Jurkat, Clone E6-1 (cell line): ENCODE results near the gene HOXB5.

Experiments used
- DNase-seq: peaks from one replicate; pipeline ENCODE4 v3.0.0-alpha.2; 2011; ENCODE audit warnings: low read depth, low spot score
- H3K4me3 ChIP-seq: 2 replicates; pipeline ENCODE4 v1.5.1; 2011; ENCODE audit warnings: mild to moderate bottlenecking, low read length, control low read depth, moderate library complexity

HOXB5 gene

GRCh38 chr17:48567646-48568354 lies 25.8 kb downstream of the HOXB5 start:
- no peak for DNase-seq
- no peak overlapping the region for H3K4me3 ChIP-seq

DNA sequence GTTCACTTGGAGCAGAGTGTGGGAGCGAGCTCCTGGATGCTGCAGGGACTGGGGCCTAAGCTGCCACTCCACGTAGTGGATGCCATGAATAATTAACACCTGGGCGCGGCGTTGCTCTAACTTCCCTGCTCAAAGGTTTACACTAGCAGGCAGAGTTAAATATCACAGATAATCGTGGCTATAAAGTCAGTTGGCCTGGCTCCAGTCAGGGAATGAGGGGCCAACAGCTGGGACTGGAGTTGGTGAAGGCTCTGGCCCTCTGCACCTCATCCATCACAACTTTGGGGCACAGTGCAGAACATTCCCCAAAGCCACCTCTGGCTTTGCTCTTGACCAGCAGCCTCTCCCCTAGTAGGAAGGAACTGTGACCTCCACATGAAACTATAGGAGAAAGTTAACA lies 26.4 kb downstream of the HOXB5 start:
- no peak for DNase-seq
- no peak overlapping the region for H3K4me3 ChIP-seq

DNA sequence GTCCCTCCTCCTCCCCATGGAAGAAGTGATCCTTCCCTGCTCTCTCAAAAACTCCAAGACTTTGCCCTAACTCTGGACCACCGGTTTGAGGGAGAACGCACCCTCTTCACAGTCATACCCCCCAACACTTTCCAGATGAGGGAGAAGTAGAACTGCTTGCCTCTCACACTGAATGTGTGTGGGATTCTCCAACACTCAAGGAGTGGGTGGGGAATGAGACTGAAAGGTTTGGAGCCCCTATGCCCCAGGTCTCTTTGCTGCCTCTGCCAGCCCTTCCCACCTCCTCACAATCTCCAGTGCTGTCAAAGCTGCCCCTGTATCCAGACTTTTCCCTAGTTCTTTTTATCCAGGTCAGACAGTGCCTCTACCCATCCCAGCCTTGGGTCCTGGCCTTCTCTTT lies 26.9 kb downstream of the HOXB5 start:
- H3K4me3 ChIP-seq = no peak overlapping the region
- DNase-seq = no peak

DNA sequence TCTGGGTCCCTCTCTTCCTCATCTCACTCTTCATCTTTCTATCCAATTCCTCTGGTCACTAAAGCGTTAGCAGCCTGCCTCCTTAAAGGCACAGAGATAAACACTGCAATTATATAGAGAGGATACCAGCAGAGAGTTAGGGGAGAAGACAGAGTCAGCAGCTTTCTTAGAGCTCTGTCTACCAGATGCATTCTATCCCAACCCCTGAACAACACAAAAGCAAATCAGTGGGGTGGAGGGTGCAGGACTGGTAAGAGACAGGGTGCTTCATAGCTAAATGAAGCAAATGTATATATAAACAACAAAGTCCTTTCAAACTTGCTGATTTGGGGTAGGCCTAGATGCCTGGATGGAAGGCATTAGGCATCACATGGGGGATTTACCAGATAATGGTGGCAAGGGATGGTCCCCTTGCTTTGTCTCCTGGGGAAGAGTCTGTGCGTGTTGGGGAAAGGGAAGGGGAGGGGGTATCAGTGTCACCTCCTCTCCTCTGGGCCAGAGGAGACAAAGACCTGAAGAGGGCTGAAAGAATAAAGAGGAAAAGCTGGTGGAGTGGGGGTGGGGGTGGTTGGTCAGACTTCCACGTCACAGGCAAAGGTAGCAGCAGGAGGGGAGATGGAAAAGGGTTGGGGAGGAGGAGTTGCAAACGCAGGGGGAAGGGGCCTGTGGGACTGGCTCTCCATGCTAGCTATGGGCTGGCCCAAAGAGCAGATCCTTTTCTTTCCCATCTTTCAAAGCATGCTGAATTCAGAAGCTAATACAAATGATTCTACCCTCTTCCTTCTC lies 27.5 kb downstream of the HOXB5 start:
- no peak for DNase-seq
- no peak overlapping the region for H3K4me3 ChIP-seq

DNA sequence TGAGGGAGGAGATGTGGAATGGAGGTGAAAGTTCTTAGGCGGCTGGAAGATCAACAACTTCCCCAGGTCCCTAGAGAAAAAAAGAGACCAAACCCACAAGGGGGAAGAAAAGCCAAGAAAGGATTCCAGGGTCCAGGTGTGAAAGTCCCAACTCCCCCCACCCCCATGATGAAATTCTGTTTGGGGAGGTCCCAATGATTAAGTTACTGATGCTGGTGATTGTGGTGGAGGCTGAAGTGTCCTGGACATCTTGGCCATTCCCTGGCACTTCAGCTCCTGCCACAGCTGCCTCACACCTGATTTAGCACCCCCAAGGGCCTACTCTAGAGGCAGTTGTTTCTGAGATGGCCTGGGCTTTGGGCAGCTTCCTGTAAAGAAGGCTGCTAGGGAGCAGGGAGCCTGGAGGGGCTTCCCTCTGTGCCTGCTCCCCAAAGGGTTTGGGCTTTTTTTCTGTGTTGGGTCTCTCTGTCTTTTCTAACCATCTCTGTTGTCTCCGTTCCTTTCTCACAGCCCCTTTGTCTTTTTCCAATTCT lies 28.5 kb downstream of the HOXB5 start:
- H3K4me3 ChIP-seq = peak overlapping the region; percentile 51
- DNase-seq = no peak

DNA sequence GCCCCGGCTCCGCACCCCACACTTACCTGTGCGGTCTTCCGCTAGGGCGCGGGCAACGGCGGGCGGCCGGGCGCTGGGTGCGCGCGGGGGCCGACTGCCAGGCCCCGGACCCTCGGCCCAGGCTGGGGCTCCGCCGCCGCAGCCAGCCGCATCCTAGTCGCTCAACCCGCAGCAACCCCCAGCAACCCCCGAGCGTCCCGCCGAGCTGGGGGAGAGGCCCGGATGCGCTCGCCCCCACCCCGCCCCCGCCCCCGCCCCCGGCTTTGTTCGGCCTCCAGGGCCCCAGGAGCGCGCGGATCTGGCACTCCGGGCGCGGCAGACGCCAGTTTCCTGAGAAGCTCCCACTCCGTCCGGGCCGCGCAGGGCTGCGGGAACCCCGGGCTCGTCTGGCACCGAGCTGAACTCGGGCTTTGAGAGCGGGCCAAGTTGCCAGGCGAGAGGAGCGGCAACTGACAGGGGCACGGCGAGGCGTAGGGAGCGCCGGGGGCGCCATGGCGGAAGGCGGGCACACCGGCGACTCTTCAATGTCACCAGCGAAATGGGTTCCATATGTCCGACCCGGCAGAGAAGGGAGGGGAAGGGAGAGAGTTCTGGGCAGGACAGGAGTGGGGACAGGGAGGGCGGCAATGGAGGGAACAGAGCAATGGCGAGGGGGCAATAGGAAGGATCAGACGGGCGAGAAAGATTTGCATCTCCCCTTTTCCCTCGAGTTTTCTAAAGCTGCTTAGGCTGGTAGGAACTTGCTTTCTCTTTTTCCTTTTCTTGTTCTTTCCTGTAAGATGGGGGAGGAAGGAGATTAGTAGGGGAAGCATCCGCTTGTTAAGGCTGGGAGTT lies 29.2 kb downstream of the HOXB5 start:
- H3K4me3 ChIP-seq = peak overlapping the region; percentile 51
- no peak for DNase-seq

DNA sequence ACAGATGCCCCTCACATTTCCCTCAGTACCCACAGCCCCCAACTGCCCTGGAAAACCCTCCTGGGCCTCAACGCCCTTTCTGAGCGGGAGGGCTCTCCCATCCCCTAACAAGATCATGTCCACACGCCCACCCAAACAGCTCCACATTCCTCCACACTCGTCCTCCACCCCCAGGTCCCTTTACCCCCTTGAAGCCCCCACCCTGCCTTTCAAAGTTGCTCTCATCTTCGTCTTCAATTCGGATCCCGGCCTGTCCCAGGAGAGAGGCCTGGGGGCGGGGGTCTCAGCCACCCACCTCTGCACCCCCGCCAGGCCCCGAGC lies 29.8 kb downstream of the HOXB5 start:
- H3K4me3 ChIP-seq = peak overlapping the region; percentile 51
- DNase-seq = no peak

DNA sequence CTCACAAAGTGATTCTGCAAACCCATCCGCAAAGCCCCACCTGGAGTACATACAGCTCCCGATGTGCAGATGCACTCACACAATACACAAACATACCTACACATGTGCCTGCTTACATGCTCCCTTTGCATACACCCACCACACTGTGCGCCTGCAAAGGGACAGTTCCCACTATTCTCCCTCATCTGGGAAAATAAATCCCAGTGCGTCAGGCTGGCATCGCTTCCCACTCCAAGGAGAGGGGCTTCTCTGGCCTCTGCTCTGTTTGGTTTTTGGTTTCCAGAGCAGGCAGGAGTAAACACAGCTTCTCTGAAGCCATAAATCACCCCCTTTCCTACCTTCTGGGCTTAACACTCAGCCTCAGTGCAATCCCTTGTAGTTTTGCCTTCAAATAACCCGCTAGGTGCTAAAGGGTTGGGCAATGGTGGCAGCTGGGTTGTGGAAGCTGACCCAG lies 30.2 kb downstream of the HOXB5 start:
- no peak for DNase-seq
- H3K4me3 ChIP-seq = peak overlapping the region; percentile 51

DNA sequence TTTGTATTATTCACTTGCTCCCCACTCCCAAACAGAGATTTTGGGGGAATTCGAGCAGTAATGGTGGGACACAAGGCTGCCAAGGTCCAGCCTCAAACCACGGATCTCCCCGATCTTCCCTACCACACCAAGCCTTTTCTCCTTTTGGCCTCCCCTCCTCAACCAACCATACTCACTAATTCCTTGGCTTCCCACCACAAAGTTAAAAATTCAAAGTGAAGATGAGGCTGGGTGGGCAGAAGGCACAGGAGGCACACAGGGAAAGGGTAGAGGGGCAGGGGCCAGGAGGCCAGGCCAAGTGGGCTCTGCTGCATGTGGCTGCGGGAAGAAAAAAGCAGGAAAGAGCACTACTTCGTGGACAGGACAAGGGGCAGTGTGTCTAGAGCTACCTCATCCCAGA lies 30.6 kb downstream of the HOXB5 start:
- DNase-seq = no peak
- H3K4me3 ChIP-seq = peak overlapping the region; percentile 51; the same call in 1 of the 2 replicates

- H3K4me3 ChIP-seq = no peak overlapping the region
- DNase-seq = peak; percentile 47
Observed at GRCh38 chr17:48561884-48562810, 31.4 kb downstream of the HOXB5 start.

GRCh38 chr17:48559840-48560817 lies 33.5 kb downstream of the HOXB5 start:
- no peak overlapping the region for H3K4me3 ChIP-seq
- DNase-seq = no peak

GRCh38 chr17:48559122-48559839 lies 34.3 kb downstream of the HOXB5 start:
- DNase-seq = no peak
- H3K4me3 ChIP-seq = no peak overlapping the region

- no peak overlapping the region for H3K4me3 ChIP-seq
- DNase-seq = no peak
Observed at GRCh38 chr17:48558831-48559121, 34.8 kb downstream of the HOXB5 start.

DNA sequence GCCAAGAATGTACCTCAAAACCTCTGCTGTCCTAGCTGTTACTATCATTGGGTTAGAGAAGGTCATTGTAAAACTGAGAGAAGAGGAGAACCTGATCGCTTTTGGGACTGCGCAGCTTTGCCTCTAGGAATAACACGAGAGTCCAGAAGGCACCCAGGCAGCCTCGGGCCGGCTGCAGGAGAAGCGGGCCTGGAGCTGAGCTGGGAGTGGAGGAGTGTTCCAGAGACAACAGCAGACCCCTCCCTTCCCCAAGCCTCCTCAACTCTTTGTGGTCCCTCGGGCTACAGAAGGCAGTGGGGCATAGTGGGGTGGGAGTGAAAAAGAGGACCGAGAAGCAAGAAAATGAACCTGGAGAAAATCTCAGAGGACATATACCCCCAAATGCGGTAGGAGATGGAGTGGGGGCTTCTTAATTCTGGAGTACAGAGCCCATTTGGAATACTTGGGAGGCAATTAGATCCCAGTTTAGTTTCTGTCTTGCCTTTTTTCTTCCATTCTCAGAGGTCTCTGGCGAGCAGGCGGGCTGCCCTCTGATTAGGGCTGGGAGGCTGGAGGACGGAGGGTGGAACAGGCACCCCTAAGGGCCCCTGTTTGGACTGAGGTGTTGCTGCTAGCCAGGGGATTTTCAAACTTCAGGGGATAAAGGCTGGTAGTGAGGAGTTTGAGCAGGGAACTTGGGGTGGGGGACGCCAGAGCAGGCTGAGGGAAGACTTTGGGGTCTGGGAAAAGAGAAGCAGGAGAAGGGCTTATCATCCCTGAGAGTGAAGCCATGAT lies 35.3 kb downstream of the HOXB5 start:
- no peak overlapping the region for H3K4me3 ChIP-seq
- DNase-seq = no peak

- no peak for DNase-seq
- no peak overlapping the region for H3K4me3 ChIP-seq
Observed at GRCh38 chr17:48556576-48557401, 36.8 kb downstream of the HOXB5 start.

GRCh38 chr17:48556229-48556575 lies 37.4 kb downstream of the HOXB5 start:
- H3K4me3 ChIP-seq = no peak overlapping the region
- no peak for DNase-seq
